WTC11 (cell line): ENCODE results near the gene RFNG.

Experiments
- GABPB1 ChIP-seq: sonication (generic); formaldehyde crosslinking; IDR thresholded peaks from 2 replicates; pipeline ENCODE4 v1.8.1; 2023; ENCODE audit warnings: mild to moderate bottlenecking, missing genetic modification reagents
- TF ChIP-seq, protein P1 (sequence below): sonication (generic); formaldehyde crosslinking; IDR thresholded peaks from 2 replicates; pipeline ENCODE4 v1.8.0; 2022; ENCODE audit warnings: missing genetic modification reagents
- TF ChIP-seq, protein P2 (sequence below): fragments of 200-600 bp; IDR thresholded peaks from 2 replicates; pipeline ENCODE4 v1.8.0; 2022; ENCODE audit warnings: antibody characterized with exemption
- TF ChIP-seq, protein P3 (sequence below): fragments of 250-450 bp; sonication (Bioruptor Pico); conservative IDR thresholded peaks from 2 replicates; pipeline ENCODE4 v1.9.0; 2021; ENCODE audit warnings: mild to moderate bottlenecking
- TF ChIP-seq, protein P4 (sequence below): sonication (generic); formaldehyde crosslinking; IDR thresholded peaks from 2 replicates; pipeline ENCODE4 v1.8.0; 2022; ENCODE audit warnings: mild to moderate bottlenecking, missing genetic modification reagents

DNA sequence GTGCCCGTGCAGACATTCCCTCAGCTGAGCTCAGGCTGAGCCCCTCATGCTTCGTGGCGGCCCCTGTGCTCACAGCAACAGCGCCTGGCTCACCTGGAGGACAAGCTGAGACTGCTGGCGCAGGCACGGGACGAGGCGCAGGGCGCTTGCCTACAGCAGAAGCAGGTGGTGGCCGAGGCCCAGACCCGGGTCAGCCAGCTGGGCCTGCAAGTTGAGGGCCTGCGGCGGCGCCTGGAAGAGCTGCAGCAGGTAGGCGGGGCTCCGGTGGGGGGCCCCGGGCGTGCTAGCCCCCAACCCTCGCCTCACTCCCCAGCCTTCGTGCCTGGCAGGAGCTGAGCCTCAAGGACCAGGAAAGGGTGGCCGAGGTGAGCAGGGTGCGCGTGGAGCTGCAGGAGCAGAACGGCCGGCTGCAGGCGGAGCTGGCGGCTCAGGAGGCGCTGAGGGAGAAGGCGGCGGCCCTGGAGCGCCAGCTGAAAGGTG, 21.6 kb downstream of the RFNG start:
- TF ChIP-seq, protein P1, sequence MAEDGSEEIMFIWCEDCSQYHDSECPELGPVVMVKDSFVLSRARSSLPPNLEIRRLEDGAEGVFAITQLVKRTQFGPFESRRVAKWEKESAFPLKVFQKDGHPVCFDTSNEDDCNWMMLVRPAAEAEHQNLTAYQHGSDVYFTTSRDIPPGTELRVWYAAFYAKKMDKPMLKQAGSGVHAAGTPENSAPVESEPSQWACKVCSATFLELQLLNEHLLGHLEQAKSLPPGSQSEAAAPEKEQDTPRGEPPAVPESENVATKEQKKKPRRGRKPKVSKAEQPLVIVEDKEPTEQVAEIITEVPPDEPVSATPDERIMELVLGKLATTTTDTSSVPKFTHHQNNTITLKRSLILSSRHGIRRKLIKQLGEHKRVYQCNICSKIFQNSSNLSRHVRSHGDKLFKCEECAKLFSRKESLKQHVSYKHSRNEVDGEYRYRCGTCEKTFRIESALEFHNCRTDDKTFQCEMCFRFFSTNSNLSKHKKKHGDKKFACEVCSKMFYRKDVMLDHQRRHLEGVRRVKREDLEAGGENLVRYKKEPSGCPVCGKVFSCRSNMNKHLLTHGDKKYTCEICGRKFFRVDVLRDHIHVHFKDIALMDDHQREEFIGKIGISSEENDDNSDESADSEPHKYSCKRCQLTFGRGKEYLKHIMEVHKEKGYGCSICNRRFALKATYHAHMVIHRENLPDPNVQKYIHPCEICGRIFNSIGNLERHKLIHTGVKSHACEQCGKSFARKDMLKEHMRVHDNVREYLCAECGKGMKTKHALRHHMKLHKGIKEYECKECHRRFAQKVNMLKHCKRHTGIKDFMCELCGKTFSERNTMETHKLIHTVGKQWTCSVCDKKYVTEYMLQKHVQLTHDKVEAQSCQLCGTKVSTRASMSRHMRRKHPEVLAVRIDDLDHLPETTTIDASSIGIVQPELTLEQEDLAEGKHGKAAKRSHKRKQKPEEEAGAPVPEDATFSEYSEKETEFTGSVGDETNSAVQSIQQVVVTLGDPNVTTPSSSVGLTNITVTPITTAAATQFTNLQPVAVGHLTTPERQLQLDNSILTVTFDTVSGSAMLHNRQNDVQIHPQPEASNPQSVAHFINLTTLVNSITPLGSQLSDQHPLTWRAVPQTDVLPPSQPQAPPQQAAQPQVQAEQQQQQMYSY (CRISPR knock-in tag) = no peak
- TF ChIP-seq, protein P2, sequence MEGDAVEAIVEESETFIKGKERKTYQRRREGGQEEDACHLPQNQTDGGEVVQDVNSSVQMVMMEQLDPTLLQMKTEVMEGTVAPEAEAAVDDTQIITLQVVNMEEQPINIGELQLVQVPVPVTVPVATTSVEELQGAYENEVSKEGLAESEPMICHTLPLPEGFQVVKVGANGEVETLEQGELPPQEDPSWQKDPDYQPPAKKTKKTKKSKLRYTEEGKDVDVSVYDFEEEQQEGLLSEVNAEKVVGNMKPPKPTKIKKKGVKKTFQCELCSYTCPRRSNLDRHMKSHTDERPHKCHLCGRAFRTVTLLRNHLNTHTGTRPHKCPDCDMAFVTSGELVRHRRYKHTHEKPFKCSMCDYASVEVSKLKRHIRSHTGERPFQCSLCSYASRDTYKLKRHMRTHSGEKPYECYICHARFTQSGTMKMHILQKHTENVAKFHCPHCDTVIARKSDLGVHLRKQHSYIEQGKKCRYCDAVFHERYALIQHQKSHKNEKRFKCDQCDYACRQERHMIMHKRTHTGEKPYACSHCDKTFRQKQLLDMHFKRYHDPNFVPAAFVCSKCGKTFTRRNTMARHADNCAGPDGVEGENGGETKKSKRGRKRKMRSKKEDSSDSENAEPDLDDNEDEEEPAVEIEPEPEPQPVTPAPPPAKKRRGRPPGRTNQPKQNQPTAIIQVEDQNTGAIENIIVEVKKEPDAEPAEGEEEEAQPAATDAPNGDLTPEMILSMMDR = no peak
- TF ChIP-seq, protein P3, sequence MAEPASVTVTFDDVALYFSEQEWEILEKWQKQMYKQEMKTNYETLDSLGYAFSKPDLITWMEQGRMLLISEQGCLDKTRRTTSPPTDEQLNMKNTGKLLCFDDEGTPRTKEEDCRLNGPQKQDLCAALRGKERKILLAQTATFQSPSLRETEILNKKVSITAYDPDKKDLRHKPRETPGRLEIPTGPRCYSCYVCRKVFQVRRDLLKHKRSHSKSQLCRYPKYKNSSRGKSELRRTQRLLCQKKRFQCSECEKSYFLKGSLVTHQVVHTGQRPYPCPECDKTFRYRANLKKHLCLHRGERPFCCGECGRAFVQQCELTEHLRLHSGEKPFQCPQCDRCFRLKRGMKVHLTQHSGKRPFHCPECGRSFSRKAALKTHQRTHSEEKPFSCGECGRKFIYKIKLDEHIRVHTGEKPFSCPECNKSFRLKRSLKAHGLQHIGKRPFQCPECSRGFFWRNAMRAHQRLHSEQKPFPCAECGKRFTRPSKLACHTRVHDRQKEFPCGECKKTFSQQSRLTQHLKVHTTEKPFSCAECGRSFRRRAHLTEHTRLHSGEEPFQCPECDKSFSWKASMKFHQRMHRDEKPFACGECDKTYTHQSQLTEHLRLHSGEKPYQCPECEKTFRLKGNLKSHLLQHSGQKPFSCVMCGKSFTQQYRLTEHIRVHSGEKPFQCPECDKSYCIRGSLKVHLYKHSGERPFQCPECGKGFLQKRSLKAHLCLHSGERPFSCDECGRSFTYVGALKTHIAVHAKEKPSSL (CRISPR knock-in tag) = no peak
- TF ChIP-seq GABPB1 = no peak
- TF ChIP-seq, protein P4, sequence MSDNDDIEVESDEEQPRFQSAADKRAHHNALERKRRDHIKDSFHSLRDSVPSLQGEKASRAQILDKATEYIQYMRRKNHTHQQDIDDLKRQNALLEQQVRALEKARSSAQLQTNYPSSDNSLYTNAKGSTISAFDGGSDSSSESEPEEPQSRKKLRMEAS (CRISPR knock-in tag) = 0 out of 2 replicates have a peak, but pooled peaks have one; percentile 5
